Measurements from ENCODE around the gene TMEM131L.
"Not testable (repeated sequence)": the region's sequence is repeated elsewhere in the genome, so short reads cannot be mapped to it uniquely, and the experiment has no call there.

Gene TMEM131L

GRCh38 chr4:153466081-153466948 is at the start of gene TMEM131L:
Gene TMEM131L (plus strand): TSS chr4:153466360. CDS start chr4:153466398, 38 bp downstream.
- peak within 1 kb of the TSS; percentile 78 for H3K27ac Mint-ChIP-seq
- peaks cover 56% of the 10 kb centered on the region for H3K4me1 Mint-ChIP-seq
- ATAC-seq: peak; percentile 80
- H3K36me3 Mint-ChIP-seq: peaks cover 21% of the 10 kb centered on the region
- H3K9me3 Mint-ChIP-seq: no peaks in the 10 kb centered on the region
- H3K27me3 Mint-ChIP-seq: no peaks in the 10 kb centered on the region
- peak within 1 kb of the TSS; percentile 95 for H3K4me3 Mint-ChIP-seq

GRCh38 chr4:153416456-153416855 is 49.7 kb upstream of the TMEM131L start:
- not testable (repeated sequence) for ATAC-seq, H3K27me3 Mint-ChIP-seq, H3K9me3 Mint-ChIP-seq, H3K36me3 Mint-ChIP-seq, H3K4me3 Mint-ChIP-seq, H3K27ac Mint-ChIP-seq
- peaks cover 16% of the 10 kb centered on the region for H3K4me1 Mint-ChIP-seq

- ATAC-seq: no peak
- no peak overlapping the region for H3K4me3 Mint-ChIP-seq
- H3K27ac Mint-ChIP-seq: no peak overlapping the region
- H3K27me3 Mint-ChIP-seq: no peaks in the 10 kb centered on the region
- peaks cover 22% of the 10 kb centered on the region for H3K4me1 Mint-ChIP-seq
- H3K36me3 Mint-ChIP-seq: no peaks in the 10 kb centered on the region
- no peaks in the 10 kb centered on the region for H3K9me3 Mint-ChIP-seq
These were observed 48.0 kb upstream of the TMEM131L start for GRCh38 chr4:153418121-153418520.

- no peak for ATAC-seq
- Mint-ChIP-seq H3K4me1 (peaks cover 22% of the 10 kb centered on the region), H3K27me3 (no peaks in the 10 kb centered on the region), H3K4me3 (no peak overlapping the region), H3K36me3 (no peaks in the 10 kb centered on the region), H3K9me3 (no peaks in the 10 kb centered on the region), H3K27ac (peak overlapping the region; percentile 45)
These were observed 47.6 kb upstream of the TMEM131L start for GRCh38 chr4:153418558-153418957.

- peaks cover 22% of the 10 kb centered on the region for H3K4me1 Mint-ChIP-seq
These were observed 47.1 kb upstream of the TMEM131L start for GRCh38 chr4:153419029-153419428.

GRCh38 chr4:153419673-153420278 is 46.4 kb upstream of the TMEM131L start:
- no peaks in the 10 kb centered on the region for H3K9me3 Mint-ChIP-seq
- H3K4me1 Mint-ChIP-seq: peaks cover 22% of the 10 kb centered on the region
- peak; percentile 27 for ATAC-seq
- H3K36me3 Mint-ChIP-seq: no peaks in the 10 kb centered on the region
- H3K4me3 Mint-ChIP-seq: no peak overlapping the region
- no peaks in the 10 kb centered on the region for H3K27me3 Mint-ChIP-seq
- H3K27ac Mint-ChIP-seq: peak overlapping the region; percentile 45

More at GRCh38 chr4:153419029-153419428, 47.1 kb upstream of the TMEM131L start:
- peak overlapping the region; percentile 45 for H3K27ac Mint-ChIP-seq
- H3K9me3 Mint-ChIP-seq: no peaks in the 10 kb centered on the region
- H3K4me3 Mint-ChIP-seq: no peak overlapping the region
- no peaks in the 10 kb centered on the region for H3K27me3 Mint-ChIP-seq
- no peak for ATAC-seq
- no peaks in the 10 kb centered on the region for H3K36me3 Mint-ChIP-seq

- ATAC-seq: no peak
- Mint-ChIP-seq H3K36me3 (no peaks in the 10 kb centered on the region), H3K9me3 (no peaks in the 10 kb centered on the region), H3K27me3 (no peaks in the 10 kb centered on the region), H3K4me3 (no peak overlapping the region), H3K27ac (peak overlapping the region; percentile 45), H3K4me1 (peaks cover 22% of the 10 kb centered on the region)
These were observed 45.8 kb upstream of the TMEM131L start for GRCh38 chr4:153420361-153420760.

- Mint-ChIP-seq H3K36me3 (no peaks in the 10 kb centered on the region), H3K27ac (no peak overlapping the region), H3K27me3 (no peaks in the 10 kb centered on the region), H3K4me3 (no peak overlapping the region), H3K4me1 (peaks cover 22% of the 10 kb centered on the region), H3K9me3 (no peaks in the 10 kb centered on the region)
- ATAC-seq: no peak
These were observed 44.2 kb upstream of the TMEM131L start for GRCh38 chr4:153421941-153422340.

GRCh38 chr4:153426207-153426885 is 39.8 kb upstream of the TMEM131L start:
- no peak overlapping the region for H3K4me3 Mint-ChIP-seq
- peaks cover 31% of the 10 kb centered on the region for H3K4me1 Mint-ChIP-seq
- H3K36me3 Mint-ChIP-seq: no peaks in the 10 kb centered on the region
- no peak overlapping the region for H3K27ac Mint-ChIP-seq
- no peaks in the 10 kb centered on the region for H3K9me3 Mint-ChIP-seq
- ATAC-seq: peak; percentile 68
- no peaks in the 10 kb centered on the region for H3K27me3 Mint-ChIP-seq

GRCh38 chr4:153427363-153428071 is 38.6 kb upstream of the TMEM131L start:
- peak overlapping the region; percentile 59 for H3K27ac Mint-ChIP-seq
- no peaks in the 10 kb centered on the region for H3K9me3 Mint-ChIP-seq
- peak; percentile 43 for ATAC-seq
- H3K27me3 Mint-ChIP-seq: no peaks in the 10 kb centered on the region
- H3K4me3 Mint-ChIP-seq: no peak overlapping the region
- peaks cover 29% of the 10 kb centered on the region for H3K4me1 Mint-ChIP-seq
- H3K36me3 Mint-ChIP-seq: no peaks in the 10 kb centered on the region

- Mint-ChIP-seq H3K4me3 (no peak overlapping the region), H3K36me3 (no peaks in the 10 kb centered on the region), H3K27ac (no peak overlapping the region), H3K27me3 (no peaks in the 10 kb centered on the region), H3K4me1 (peaks cover 36% of the 10 kb centered on the region), H3K9me3 (no peaks in the 10 kb centered on the region)
- ATAC-seq: no peak
These were observed 37.2 kb upstream of the TMEM131L start for GRCh38 chr4:153428941-153429475.

GRCh38 chr4:153432965-153433753 is 33.0 kb upstream of the TMEM131L start:
- Mint-ChIP-seq H3K36me3 (no peaks in the 10 kb centered on the region), H3K27me3 (no peaks in the 10 kb centered on the region), H3K4me1 (peaks cover 56% of the 10 kb centered on the region), H3K4me3 (peak overlapping the region; percentile 86), H3K9me3 (no peaks in the 10 kb centered on the region), H3K27ac (peak overlapping the region; percentile 97)
- ATAC-seq: peak; percentile 93

GRCh38 chr4:153433754-153434105 is 32.4 kb upstream of the TMEM131L start:
- H3K27ac Mint-ChIP-seq: peak overlapping the region; percentile 97
- ATAC-seq: peak; percentile 15
- no peaks in the 10 kb centered on the region for H3K36me3 Mint-ChIP-seq
- H3K4me3 Mint-ChIP-seq: peak overlapping the region; percentile 86
- H3K4me1 Mint-ChIP-seq: peaks cover 61% of the 10 kb centered on the region
- H3K9me3 Mint-ChIP-seq: no peaks in the 10 kb centered on the region
- no peaks in the 10 kb centered on the region for H3K27me3 Mint-ChIP-seq

- Mint-ChIP-seq H3K4me1 (peaks cover 62% of the 10 kb centered on the region), H3K36me3 (no peaks in the 10 kb centered on the region), H3K4me3 (peak overlapping the region; percentile 86), H3K27me3 (no peaks in the 10 kb centered on the region), H3K9me3 (no peaks in the 10 kb centered on the region), H3K27ac (peak overlapping the region; percentile 97)
- no peak for ATAC-seq
These were observed 32.0 kb upstream of the TMEM131L start for GRCh38 chr4:153434190-153434589.
